ENCODE data around the gene CD247. TPM values are rescaled to one million over a fixed set of nuclear protein-coding genes. Genes with fewer than 3 reads are reported as not detected.

The CD247 gene
- total RNA-seq, result 0.09 TPM in 2 replicates

DNA sequence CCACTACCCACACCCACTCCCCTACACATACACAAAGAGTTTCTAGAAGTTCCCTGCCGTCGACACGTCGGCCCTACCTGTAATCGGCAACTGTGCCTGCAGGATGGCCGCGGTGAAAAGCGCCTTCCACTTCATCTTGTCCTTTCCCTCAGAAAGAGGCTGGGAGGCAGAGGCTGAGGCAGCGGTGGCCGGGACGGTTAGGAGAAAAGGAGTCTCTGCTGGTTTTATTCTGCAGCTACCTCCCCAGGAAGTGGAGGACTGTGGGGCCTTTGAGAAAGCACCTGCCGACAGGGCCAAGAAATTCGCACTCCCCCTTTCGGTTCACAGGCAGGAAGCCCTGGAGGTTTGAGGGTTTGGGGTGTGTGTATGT, at the start of gene CD247:
Gene CD247 (minus strand): TSS at position 199 of the 370 bp plus-strand sequence. CDS start 64 bp downstream, at position 135.

DNA sequence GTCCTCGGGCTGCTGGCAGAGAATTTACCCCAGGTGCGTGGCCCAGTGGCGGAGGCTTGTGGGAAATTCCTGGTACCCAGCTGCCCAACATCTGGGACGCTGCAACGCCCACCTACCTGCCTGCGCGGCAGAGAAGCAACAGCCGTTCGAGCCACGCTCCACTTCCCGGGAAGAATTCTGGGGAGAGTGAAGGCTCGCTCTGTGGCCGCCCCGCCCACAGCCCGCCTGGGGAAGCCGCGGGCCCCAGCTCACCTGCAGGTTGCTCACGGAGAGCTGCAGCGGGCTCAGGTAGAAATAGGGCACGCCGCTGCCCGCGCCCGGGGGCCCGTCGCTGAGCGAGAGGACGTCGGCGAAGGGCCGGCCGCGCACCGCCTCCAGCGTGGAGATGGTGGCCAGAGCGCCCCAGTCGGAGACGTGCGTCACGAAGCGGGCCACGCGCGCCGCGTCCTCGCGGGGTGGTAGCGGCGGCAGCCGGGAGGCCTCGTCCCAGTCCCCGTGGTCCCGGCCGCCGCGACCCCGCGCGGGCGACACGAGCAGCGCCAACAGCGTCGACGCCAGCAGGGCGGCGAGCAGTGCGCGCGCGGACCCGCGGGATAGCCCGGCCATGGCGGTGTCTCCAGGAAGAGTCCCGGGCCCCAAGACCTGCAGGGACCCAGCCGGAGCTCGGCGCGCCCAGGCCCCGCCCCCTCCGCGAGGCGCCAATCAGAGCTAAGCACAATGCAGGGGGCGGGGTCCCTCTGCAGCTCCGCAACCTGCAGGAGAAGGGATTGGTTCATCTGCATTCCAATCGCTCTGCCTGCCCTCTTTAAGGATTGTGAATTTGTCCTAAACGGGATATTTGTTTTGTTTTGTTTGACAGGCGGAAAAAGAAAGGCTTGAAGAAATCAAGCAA, 35.1 kb upstream of the CD247 start, which contains the start of gene CREG1:
Gene CREG1 (minus strand): TSS at position 627 of the 892 bp plus-strand sequence.

Other genes with a start within 250 kb of the CD247 start
- 6.9 and 15.2 TPM in 2 replicates for gene CREG1, start 35.2 kb upstream of the CD247 start, total RNA-seq
- gene RCSD1, start 111.7 kb upstream of the CD247 start, total RNA-seq, result under 0.01 and 0.28 TPM in 2 replicates
- 82.5 and 113 TPM in 2 replicates for gene MPZL1, start 203.5 kb upstream of the CD247 start, total RNA-seq